HG03571 (cell line): ENCODE measurements around the gene CDH2.
"Not testable (repeated sequence)": the region's sequence is repeated elsewhere in the genome, so short reads cannot be mapped to it uniquely, and the experiment has no call there.

Experiments
- ATAC-seq: cut with Tn5 transposase; IDR thresholded peaks from one replicate; pipeline ENCODE4 v1.9.1; 2021; ENCODE audit not compliant: unreplicated experiment

The CDH2 gene

DNA sequence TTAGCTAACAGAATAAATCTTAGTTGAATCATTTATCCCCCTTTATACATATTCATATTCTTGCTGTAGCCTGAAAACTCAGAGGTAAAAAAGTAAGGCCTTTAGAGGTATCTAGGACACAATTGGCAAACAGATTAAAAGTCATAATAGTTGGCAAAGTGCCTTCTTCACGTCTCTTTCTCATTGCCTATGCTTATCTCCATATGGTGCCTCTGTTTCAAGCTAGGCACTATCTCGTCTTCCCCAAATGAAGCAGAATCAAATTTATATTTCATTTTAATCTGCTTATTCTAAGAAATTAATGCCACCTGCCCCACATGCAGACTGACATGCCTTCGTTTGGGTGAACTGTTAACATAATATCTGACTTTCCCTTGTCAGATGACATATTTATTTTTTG, 245.4 kb downstream of the CDH2 start:
- no peak for ATAC-seq

GRCh38 chr18:27922780-27923179, 254.2 kb downstream of the CDH2 start:
- no peak for ATAC-seq

- ATAC-seq: no peak
Measured at GRCh38 chr18:27921904-27922751, 254.8 kb downstream of the CDH2 start.

GRCh38 chr18:27921392-27921791, 255.5 kb downstream of the CDH2 start:
- ATAC-seq: no peak

DNA sequence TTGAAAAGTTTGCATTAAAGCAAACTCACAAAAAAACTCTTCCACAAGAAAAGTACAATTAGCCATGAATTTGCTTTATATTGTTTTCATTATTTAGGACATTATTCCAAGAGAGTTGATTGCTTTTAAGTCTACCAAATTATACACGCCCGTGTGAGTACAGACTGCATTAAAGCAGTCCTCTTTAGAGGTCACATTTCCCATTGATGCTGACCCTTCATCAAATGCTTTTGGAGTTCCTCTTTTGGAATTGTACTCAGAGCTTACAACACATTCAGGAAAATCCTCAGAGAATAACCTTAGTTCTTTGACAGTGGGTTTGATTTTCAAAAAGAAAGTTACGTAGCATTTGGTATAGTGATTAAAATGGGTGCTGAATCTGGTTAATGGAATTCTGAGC, 256.1 kb downstream of the CDH2 start:
- no peak for ATAC-seq

DNA sequence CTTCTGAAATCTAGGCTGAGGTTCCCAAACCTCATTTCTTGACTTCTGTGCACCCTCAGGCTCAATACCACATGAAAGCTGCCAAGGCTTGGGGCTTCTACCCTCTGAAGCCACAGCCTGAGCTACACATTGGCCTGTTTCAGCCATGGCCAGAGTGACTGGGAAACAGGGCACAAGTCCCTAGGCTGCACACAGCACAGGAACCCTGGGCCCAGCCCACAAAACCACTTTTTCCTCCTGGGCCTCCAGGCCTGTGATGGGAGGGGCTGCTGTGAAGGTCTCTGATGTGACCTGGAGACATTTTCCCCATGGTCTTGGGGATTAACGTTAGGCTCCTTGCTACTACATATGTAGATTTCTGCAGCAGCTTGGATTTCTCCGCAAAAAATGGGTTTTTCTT, 270.7 kb downstream of the CDH2 start:
- not testable (repeated sequence) for ATAC-seq

GRCh38 chr18:27903906-27904305, 273.0 kb downstream of the CDH2 start:
- ATAC-seq: no peak

GRCh38 chr18:27901424-27902226, 275.3 kb downstream of the CDH2 start:
- ATAC-seq: no peak
